Left colon (tissue), 2 donors: ENCODE measurements around the gene EPS15. TPM values are rescaled to one million over a fixed set of nuclear protein-coding genes. Genes with fewer than 3 reads are reported as not detected.
"Not testable (repeated sequence)": the region's sequence is repeated elsewhere in the genome, so short reads cannot be mapped to it uniquely, and the experiment has no call there.

ENCODE experiments used
- ATAC-seq: fragments of 200-7000 bp; cut with Tn5 transposase; one replicate; pipeline ENCODE4 v1.9.1; 2020; ENCODE audit warnings: mild to moderate bottlenecking, moderate library complexity
- DNase-seq, 2 donors: peaks; one replicate each; pipeline ENCODE4 v3.0.0-alpha.2; 2020
- intact Hi-C, 2 donors: fragments of 100-400 bp; cut with DNase I in 1 of 2; cut with micrococcal nuclease in 1 of 2; formaldehyde crosslinking; loops; one replicate each; pipeline versions ENCODE4 v1.11.2 to v1.14.0; 2022; cut with DNase I, micrococcal nuclease
- total RNA-seq, 2 donors: library from RNA; stranded (reverse); fragmentation: NEBNext Ultra II Directional; extraction: Animal tissue kit (Norgen Biotek cat#: 25700); gene quantifications; one replicate each; pipeline ENCODE4 v1.2.1, GENCODE V29; 2021
- donor health status: DM: no; HTN: no; CAD: no.
- donor health status: DM: yes; HTN: yes; CAD: no.

Gene EPS15
- total RNA-seq, 2 donors from 2014 or later = 48.7 to 55.6 TPM

DNA sequence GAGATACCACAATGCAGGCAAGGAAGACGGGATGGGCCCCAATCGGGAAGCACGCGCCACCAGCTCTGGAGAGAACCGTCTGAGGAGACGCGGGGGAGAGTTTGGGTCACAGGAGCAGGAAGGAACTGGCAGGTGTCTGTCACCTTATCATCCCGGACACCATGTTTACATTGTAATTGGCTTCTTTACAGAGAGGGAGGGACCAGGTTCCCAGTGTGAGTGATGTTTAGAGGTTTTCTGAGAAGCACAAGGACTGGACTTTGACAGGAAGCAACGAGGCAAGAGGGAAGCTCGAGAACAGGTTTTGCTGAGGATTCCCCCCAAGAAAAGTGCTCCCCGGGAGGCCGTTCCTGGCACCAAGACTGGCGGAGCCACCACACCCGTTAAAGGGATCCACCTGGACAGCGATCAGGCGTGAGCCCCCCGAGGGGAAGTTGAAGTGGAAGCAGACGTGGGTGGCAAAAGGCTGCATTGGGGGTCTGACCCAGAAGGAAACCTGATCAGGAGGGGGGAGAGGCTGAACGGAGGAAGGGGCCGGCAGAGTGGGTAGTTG, 957 bp downstream of the EPS15 start:
- DNase-seq = peak; percentile 76 to 84
- ATAC-seq = peak; percentile 77
- intact Hi-C loops = no loop called here

DNA sequence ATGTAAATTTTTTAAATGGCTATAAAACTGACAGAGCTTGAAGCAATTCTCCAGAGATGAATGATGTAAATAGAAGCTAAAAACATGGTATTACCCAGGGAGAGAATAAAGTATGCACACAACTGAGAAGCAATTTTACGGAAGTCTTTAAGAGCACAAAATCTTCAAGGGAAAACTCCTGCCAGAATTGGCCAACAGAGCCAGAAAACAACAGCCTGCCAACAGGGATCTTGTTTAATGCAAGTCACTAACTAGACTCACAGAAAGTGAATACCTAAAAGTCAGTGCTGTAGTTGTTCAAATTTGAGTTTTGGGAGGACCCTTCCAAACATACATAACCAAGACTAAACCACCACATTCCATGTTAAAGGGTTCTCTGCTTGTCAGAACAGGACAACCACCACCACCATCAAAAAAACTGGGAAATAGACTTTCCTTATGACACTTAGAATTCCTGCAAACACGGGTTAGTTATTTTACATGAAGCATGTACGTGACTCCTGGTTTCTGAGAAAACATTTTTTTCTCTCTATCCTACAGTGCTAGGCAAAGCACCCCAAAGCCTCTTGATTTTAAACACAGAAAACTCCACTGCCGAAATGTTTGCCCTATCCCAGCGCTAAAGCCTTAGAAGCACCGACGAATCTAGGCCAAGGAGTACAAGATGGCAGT, 1.6 kb downstream of the EPS15 start:
- DNase-seq (no peak), ATAC-seq (no peak)
- intact Hi-C loops = no loop called here

DNA sequence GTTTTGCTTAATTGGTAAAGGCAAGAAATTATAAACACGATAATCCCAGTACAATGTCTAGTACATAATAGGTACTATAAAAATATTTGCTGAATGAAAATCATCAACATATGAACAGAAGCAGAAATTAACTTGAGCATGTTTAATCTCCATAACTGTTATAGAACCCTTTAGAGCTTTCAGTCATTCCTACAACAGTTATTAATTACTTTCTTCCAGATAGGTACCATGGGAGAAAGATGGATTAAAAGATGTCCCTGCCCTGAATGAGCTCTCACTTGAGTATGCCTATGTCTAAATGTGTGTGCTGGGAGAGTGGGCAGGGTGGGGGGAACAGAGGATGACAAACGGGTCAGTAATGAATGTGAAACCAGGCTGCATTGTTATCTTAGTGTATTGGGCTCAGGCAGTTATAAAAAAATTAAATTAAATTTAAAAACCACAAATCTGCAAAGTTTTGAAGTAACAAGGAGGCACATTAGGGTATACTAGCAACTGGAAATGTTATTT, 2.4 kb downstream of the EPS15 start:
- intact Hi-C loops = no loop called here
- ATAC-seq (no peak), DNase-seq (no peak)

DNA sequence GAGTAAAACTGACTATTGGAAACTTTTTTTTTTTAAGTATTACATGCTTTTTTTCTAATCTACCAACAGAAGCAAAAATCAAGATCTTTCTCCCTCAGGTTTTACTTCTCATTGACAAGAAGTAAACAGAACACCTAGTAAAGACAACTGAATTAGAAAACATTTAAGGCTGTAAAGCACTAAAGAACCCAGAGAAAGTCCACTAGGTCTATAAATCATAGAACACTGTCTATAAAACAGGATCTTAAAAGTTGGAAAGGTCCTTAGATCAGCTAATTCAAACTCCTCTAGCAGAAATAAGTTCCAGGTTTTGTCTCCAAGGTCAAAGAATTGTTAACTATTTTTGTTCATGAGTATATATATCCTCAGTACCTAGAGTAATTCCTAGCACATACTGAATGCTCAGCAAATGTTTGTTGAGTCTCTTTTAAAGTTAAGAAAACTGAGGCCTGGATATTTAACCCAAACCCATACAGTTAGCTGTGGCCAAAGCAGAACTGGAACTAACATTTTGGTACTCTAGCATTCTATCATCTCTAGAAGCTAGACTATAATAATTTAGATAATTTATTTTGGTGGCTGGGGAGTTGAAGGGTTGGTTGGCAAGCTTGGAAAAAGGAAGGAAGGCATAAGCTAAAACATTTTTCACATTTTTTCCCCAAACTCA, 3.0 kb downstream of the EPS15 start:
- DNase-seq (no peak), ATAC-seq (no peak)
- intact Hi-C loops = no loop called here

DNA sequence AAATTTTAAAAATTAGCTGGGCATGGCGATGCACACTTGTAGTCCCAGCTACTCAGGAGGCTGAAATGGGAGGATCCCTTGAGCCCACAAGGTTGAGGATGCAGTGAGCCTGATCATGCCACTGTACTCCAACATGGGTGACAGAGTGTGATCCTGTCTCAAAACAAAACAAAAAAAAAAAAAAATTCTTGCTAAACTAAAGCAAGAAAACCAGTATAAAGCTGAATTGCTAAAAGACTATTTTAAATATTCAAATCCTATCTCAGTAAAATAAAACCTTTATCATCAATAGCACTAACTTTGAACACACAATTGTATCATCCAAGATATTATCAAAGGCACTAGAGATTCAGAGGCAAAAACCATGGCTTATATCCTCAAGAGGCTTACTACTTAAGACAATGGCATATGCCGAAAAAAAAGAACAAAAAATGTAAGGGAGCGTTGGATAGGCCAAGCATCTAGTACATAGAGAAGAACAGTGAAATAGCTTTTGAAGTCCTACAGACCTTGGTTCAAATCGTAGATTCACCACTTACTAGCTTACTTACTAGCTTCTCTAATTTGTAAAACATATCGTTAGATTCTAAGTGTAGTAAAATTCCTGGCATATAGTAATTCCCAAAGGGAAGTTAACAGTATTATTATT, 3.6 kb downstream of the EPS15 start:
- intact Hi-C loops = no loop called here
- no peak for ATAC-seq
- DNase-seq = no peak

DNA sequence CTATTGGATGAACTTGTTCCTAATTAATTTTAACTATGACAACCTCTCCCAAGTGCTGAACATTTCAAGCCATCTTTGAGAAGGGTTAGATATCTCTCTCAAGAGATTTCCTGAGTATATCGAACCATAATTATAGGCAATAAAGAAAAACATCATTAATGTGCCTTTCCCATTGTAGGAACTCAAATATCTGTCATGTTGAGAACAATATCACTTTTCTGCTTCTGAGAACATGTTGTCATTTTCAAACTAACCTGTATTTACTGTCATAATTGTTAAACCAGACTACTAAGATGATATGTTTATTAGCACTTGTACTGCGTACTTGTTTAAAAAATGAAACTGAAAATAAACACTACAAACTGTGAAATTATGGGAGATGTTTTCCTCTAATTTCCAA, 4.3 kb downstream of the EPS15 start:
- intact Hi-C loops = no loop called here
- DNase-seq (no peak), ATAC-seq (no peak)

DNA sequence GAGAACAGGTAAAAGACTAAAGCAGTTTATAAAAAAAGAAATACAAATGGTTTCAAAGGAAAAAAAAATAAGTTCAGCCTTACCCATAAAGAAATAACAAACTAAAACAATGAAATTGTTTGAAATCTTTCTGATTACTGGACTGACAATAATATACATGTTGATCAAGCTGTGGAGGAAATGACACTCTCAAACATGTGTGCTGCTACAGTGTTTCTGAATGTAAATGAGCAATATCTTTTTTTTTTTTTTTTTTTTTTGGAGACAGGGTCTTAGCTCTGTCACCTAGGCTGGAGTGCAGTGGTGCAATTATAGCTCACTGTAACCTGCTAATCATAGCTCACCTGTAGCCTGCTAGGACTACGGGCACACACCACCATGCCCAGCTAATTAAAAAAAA, 6.5 kb downstream of the EPS15 start:
- intact Hi-C loops = no loop called here
- ATAC-seq (no peak), DNase-seq (no peak)

DNA sequence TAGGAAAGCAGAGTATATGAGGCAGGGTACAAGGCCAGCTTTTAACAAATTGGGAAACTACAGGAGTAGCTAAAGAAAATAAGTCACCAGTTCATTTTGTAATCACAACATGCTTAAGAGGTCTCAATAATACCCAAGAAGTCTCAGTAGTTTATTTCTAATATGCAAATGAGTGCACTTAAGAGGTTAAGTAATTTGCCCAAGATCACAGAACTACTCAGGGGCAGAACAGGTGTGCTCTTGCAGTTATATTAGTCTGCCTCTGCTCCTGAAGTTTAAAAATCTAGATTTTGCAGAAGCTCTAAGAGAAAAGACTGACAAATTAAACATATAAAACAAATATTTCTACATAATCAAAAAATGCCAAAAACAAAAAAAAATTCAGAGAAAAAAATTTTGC, 6.9 kb downstream of the EPS15 start:
- intact Hi-C loops = no loop called here
- no peak for ATAC-seq
- no peak for DNase-seq

DNA sequence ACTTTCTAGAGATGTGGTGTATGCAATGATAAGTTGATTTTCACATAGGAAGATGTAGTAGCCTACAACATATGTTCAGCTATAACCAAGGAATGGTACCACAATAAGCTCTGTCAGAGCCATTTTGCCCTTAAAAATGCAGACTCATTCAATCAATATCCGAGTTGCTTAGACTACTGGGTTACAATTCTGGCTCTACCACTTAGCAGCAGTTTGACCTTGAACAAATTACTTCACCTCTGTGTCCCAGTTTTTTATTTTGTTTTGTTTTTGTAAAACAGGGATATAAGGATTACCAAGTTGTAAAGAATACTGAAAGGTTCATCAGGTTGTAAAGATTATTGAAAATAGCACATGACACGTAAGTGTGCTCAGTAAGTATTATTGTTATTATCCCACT, 9.3 kb downstream of the EPS15 start:
- DNase-seq (no peak), ATAC-seq (peak; percentile 48)
- intact Hi-C loops = no loop called here

DNA sequence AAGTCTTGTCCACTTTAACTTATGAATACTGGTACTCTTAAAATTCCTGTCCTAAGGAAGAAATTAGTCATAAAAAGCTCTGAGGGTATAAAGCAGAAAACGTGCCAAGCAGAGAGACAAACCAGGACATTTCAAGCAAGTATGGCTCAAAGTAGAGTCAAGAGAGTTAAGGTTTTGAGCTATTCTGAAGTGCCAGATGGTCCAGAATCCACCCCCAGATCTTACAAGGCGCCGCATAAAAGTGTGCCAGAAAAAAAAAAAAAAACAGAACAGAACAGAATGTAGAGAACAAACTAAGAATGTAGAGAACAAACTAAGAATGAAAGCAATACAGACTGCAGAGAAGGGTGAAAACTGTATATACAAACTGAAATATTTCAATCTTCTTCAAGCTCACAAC, 12.5 kb downstream of the EPS15 start:
- ATAC-seq (no peak), DNase-seq (no peak)
- intact Hi-C loops = no loop called here

DNA sequence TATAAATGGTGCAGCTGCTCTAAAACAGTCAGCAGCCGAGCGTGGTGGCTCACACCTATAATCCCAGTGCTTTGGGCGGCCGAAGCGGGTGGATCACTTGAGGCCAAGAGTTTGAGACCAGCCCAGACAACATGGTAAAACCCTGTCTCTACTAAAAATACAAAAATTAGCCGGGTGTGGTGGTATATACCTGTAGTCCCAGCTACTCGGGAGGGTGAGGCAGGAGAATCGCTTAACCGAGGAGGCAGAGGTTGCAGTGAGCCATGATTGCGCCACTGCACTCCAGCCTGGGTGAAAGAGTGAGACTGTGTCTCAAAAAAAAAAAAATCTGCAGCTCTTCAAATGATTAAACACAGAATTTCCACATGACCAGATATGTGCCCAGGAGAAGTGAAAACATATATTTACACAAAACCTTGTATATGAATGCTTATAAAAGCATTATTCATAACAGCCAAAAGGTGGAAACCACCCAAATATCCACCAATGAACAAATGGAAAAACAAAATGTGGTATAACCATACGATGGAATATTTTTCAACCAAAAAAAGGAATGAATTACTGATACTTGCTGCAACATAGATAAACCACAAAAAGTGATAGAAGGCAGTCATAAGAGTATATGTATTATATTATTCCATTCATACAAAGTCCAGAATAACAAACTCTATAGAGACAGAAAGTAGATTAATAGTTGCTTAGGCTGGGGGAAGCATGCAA, 14.1 kb downstream of the EPS15 start:
- ATAC-seq = no peak
- intact Hi-C loops = no loop called here

DNA sequence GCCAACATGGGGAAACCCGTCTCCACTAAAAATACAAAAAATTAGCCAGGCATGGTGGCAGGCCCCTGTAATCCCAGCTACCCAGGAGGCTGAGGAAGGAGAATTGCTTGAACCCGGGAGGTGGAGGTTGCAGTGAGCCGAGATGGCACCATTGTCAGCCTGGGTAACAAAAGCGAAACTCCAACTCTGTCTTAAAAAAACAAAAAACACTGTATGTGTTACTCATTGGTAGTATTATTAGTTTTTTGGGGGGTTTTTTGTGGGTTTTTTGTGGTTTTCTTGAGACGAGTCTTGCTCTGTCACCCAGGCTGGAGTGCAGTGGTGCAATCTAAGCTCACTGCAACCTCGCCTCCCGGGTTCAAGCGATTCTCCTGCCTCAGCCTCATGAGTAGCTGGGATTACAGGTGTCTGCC, 17.8 kb downstream of the EPS15 start:
- intact Hi-C loops, ATAC-seq, DNase-seq: not testable (repeated sequence)

More for the DNA sequence above, 14.1 kb downstream of the EPS15 start:
- no peak for DNase-seq

DNA sequence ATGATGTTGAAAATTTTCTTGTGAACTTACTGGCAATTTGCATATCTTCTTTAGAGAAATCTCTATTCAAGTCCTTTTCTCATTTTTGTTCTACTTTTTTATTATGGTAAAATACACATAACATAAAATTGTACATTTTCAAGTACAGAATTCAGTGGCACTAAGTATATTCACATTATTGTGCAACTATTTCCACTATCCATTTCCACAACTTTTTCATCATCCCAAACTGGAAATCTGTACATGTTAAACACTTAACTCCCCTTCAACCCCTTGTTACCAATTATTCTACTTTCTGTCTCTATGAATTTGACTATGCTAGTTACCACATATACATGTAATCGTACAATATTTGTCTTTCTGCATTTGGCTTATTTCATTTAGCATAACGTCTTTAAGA, 19.4 kb downstream of the EPS15 start:
- ATAC-seq (no peak), DNase-seq (no peak)
- intact Hi-C loops = no loop called here

DNA sequence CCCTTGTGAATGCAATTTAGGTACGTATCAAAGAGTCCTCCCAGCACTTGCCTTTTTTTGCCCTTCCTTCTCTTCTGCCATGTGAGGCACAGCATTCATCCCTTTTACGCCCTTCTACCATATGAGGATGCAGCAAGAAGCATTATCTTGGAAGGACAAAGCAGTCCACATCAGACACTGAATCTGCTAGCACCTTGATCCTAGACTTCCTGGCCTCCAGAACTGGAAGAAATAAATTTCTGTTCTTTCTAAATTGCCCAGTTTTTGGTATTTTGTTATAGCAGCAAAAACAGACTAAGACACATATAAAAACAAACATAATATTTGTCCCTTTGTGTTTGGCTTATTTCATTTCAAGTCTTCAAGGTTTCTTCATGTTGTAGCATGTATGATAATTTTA, 20.1 kb downstream of the EPS15 start:
- ATAC-seq = no peak
- DNase-seq = no peak
- intact Hi-C loops = no loop called here

DNA sequence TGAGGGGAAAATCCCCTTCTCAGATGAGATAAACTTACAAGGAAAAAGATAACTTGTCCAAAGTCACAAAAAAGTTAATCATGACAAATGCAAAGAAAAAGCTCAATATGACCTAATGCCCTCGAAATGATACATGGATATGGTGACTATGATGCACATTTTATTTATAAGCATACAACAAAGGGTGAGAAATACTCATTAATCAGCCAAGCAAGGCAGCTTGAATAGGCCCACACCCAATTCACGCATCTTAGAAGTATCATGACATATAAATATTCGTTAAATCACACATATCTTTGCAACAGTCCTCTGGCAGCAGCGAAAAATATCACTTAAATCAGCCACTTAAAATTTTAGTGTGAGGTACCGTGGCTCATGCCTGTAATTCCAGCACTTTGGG, 21.7 kb downstream of the EPS15 start:
- intact Hi-C loops = no loop called here
- ATAC-seq (no peak), DNase-seq (no peak)

DNA sequence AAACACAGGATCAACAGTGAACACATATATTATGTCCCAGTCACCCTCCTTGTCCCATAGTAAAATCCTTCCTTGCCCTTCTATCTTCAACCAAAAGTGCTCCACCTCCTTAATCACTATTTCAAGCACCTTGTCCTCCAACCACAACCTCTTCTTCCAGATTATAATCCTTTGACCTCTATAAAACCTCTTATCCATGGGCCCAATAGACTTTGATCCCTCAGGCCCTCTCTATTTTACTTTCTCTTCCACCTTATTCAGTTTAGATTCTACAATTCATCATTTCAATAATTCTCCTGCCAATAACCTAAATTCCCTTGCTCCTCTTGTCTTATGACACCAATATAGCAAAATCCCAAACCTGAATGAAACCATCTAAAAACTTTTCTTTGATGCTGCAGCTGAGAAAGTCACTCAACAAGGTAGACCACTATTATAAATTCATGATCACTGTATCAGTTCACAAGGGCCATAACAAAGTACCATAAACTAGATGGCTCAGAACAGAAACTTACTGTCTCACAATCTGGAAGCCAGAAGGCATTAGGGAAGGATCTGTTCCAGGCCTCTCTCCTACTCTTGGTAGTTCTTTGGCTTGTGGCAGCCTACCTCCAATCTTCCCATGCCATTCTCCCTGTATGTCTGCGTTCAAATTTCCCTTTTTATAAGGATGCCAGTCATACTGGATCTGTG, 24.8 kb downstream of the EPS15 start:
- ATAC-seq (peak; percentile 53), DNase-seq (no peak)
- intact Hi-C loops = no loop called here

DNA sequence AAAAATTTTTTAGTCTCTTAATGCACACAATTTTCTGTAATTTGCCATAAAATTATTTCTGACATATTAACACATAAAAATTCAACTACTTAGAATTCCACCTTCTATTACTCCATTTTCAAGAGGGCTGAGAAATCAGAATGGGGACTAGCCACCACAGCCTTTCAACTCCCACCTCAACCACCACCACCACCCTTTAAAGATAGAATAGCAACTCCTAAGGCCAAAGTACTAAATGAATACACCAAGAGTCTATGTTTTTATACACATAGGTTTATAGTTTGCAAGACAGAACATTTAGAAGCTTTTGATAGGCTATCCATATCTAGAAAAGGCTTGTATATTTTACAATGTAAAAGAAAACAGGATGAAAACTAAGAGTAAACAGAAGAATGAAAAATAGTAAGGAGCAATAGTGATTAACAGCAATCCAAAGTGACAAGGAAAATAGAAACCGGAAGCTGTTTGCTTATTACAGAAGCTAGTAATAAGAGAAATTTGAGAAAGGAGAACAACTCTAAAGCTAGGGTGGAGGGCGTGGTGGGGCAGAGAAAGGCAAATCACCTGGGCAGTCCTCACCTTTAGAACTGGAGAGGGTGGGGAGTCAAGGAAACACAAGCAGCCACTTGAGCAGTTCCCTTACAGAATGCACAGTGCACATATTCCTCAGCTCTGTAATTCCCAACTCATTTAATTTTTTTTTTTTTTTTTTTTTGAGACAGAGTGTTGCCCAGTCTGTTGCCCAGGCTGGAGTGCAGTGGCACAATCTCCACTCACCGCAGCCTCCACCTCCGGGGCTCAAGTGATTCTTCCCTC, 27.7 kb downstream of the EPS15 start:
- peak; percentile 48 to 61 for DNase-seq
- ATAC-seq = peak; percentile 85
- intact Hi-C loops = no loop called here

DNA sequence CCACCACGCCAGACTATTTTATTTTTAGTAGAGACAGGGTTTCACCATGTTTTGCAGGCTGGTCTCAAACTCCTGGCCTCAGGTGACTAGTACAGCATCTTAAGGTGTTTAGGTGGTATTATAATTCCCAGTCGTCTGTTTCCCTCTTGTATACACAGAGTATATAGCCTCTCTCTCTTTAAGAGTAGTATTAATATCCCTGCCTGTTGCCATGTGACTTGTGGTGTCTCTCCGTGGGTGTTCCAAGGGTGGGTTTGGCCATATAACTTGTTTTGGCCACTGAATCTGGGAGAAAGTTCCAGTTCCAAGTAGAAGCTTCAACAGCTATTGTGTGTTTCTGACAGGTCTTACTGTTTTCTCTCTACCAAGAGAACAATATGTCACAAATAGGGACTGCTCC, 29.6 kb downstream of the EPS15 start:
- DNase-seq (no peak), ATAC-seq (no peak)
- intact Hi-C loops = no loop called here
